K562 (cell line): ENCODE results near the gene PPP4C. TPM values are rescaled to one million over a fixed set of nuclear protein-coding genes. Genes with fewer than 3 reads are reported as not detected.

Experiments
- CHD7 ChIP-seq: fragments of 200-600 bp; sonication (generic); IDR thresholded peaks from one replicate; pipeline ENCODE4 v1.6.1; 2012; ENCODE audit warnings: mild to moderate bottlenecking, low read depth, low read length, inconsistent platforms
- KAT2B ChIP-seq: IDR thresholded peaks from one replicate; pipeline ENCODE4 v1.6.1; 2012; ENCODE audit warnings: low read depth, mild to moderate bottlenecking, control low read depth, inconsistent platforms, low read length, moderate library complexity
- ZFP36 ChIP-seq: fragments of 150-350 bp; IDR thresholded peaks from 2 replicates; pipeline ENCODE4 v1.6.1; 2018; ENCODE audit warnings: low read length, low read depth; ENCODE audit not compliant: partially characterized antibody
- polyA plus RNA-seq, 8 experiments: library from polyadenylated mRNA; depleted of rRNA in 4 of 8; stranded (reverse) in 5 of 8; unstranded in 3 of 8; fragments of >200 nt; fragmentation: Nextera tagmentation in 2 of 8; fragmentation: Illumina TruSeq in 1 of 8; extraction: Ambion mirVana in 2 of 8; extraction: Trizol in 1 of 8; gene quantifications; 2 replicates each; pipeline versions ENCODE4 v1.2.1 to v1.2.3, GENCODE V29; 2011 to 2014; ENCODE audit warnings: inconsistent platforms in 1 of 8, missing spikeins in 1 of 8
- total RNA-seq, 7 experiments: library from RNA; depleted of rRNA in 6 of 7; stranded (reverse); fragments of >200 nt in 6 of 7; fragmentation: Illumina TruSeq in 2 of 7; extraction: Trizol in 2 of 7; gene quantifications; 2 replicates each; pipeline versions ENCODE4 v1.2.1 to v1.2.3, GENCODE V29; 2011 to 2021; ENCODE audit warnings: low replicate concordance in 1 of 7

PPP4C gene
- total and polyA plus RNA-seq, 9 of the 15 experiments (the other 6 are each of a cell fraction or from before 2014, with no cell fraction given), result 3.5 to 183 (median 131) TPM

GRCh38 chr16:30046588-30046987 is 29.2 kb upstream of the PPP4C start (continued):
- TF ChIP-seq CHD7 (no peak), KAT2B (no peak), ZFP36 (peak; percentile 73)
